K562 (cell line): ENCODE results near the gene TCF3. TPM values are rescaled to one million over a fixed set of nuclear protein-coding genes. Genes with fewer than 3 reads are reported as not detected.

Experiments
- ATF1 ChIP-seq, 2 experiments: fragments of 450-650 bp in 1 of 2; IDR thresholded peaks; 2 replicates each; pipeline ENCODE4 v1.6.1; 2016; ENCODE audit warnings: missing compliant biosample characterization in 1 of 2, missing genetic modification characterization in 1 of 2
- ATF7 ChIP-seq: fragments of 450-650 bp; IDR thresholded peaks from 2 replicates; pipeline ENCODE4 v1.7.1; 2014; ENCODE audit warnings: mild to moderate bottlenecking, moderate library complexity
- FIP1L1 ChIP-seq: fragments of 200-400 bp; formaldehyde crosslinking; IDR thresholded peaks from 2 replicates; pipeline ENCODE4 v1.6.1; 2018; ENCODE audit warnings: mild to moderate bottlenecking, low read depth, low read length; ENCODE audit not compliant: poor library complexity, severe bottlenecking
- FOSL1 ChIP-seq: fragments of 200-800 bp; sonication (Bioruptor generic); conservative IDR thresholded peaks from 2 replicates; pipeline ENCODE4 v1.6.1; 2016; ENCODE audit warnings: missing genetic modification characterization, missing compliant biosample characterization
- FOXP4 ChIP-seq: sonication (generic); formaldehyde crosslinking; IDR thresholded peaks from 2 replicates; pipeline ENCODE4 v1.8.0; 2022; ENCODE audit warnings: mild to moderate bottlenecking, missing genetic modification reagents, borderline replicate concordance
- L3MBTL2 ChIP-seq: fragments of 450-650 bp; IDR thresholded peaks from 2 replicates; pipeline ENCODE4 v1.6.1; 2016; ENCODE audit warnings: mild to moderate bottlenecking, moderate library complexity
- MTA2 ChIP-seq: fragments of 450-650 bp; IDR thresholded peaks from 2 replicates; pipeline ENCODE4 v1.6.1; 2016; ENCODE audit warnings: low read depth
- NRF1 ChIP-seq, 2 experiments: fragments of 450-650 bp; IDR thresholded peaks in 1 of 2; conservative IDR thresholded peaks in 1 of 2; 2 replicates each; pipeline ENCODE4 v1.6.1; 2014; ENCODE audit warnings: mild to moderate bottlenecking in 2 of 2
- PRPF4 ChIP-seq: fragments of 200-400 bp; formaldehyde crosslinking; IDR thresholded peaks from one replicate; pipeline ENCODE4 v1.6.1; 2017; ENCODE audit warnings: low read length, low read depth, mild to moderate bottlenecking; ENCODE audit not compliant: insufficient read depth, poor library complexity, severe bottlenecking
- RBM25 ChIP-seq: fragments of 200-400 bp; formaldehyde crosslinking; IDR thresholded peaks from 2 replicates; pipeline ENCODE4 v1.6.1; 2018; ENCODE audit warnings: low read length, low read depth, moderate library complexity; ENCODE audit not compliant: severe bottlenecking
- TBP ChIP-seq: optimal IDR thresholded peaks from 2 replicates; pipeline ENCODE3; 2011; ENCODE audit warnings: low read depth, low read length, improper control_type of control experiment
- TFAP4 ChIP-seq: sonication (generic); formaldehyde crosslinking; IDR thresholded peaks from 2 replicates; pipeline ENCODE4 v1.8.0; 2022; ENCODE audit warnings: missing genetic modification reagents, mild to moderate bottlenecking, moderate library complexity, borderline replicate concordance
- ZBTB7A ChIP-seq: IDR thresholded peaks from 2 replicates; pipeline ENCODE4 v1.6.1; 2011; ENCODE audit warnings: low read depth, mild to moderate bottlenecking, low read length, moderate library complexity, borderline replicate concordance; ENCODE audit not compliant: control insufficient read depth
- ZFX ChIP-seq: sonication (generic); formaldehyde crosslinking; IDR thresholded peaks from 2 replicates; pipeline ENCODE4 v1.8.0; 2022; ENCODE audit warnings: mild to moderate bottlenecking, missing genetic modification reagents, moderate library complexity
- ZNF184 ChIP-seq: sonication (generic); formaldehyde crosslinking; IDR thresholded peaks from 2 replicates; pipeline ENCODE4 v1.5.0; 2020; ENCODE audit warnings: missing genetic modification reagents
- ZNF592 ChIP-seq: fragments of 450-650 bp; IDR thresholded peaks from 2 replicates; pipeline ENCODE4 v1.6.1; 2017; ENCODE audit warnings: antibody characterized with exemption, mild to moderate bottlenecking
- polyA plus RNA-seq, 8 experiments: library from polyadenylated mRNA; depleted of rRNA in 4 of 8; stranded (reverse) in 5 of 8; unstranded in 3 of 8; fragments of >200 nt; fragmentation: Nextera tagmentation in 2 of 8; fragmentation: Illumina TruSeq in 1 of 8; extraction: Ambion mirVana in 2 of 8; extraction: Trizol in 1 of 8; gene quantifications; 2 replicates each; pipeline versions ENCODE4 v1.2.1 to v1.2.3, GENCODE V29; 2011 to 2014; ENCODE audit warnings: inconsistent platforms in 1 of 8, missing spikeins in 1 of 8
- total RNA-seq, 7 experiments: library from RNA; depleted of rRNA in 6 of 7; stranded (reverse); fragments of >200 nt in 6 of 7; fragmentation: Illumina TruSeq in 2 of 7; extraction: Trizol in 2 of 7; gene quantifications; 2 replicates each; pipeline versions ENCODE4 v1.2.1 to v1.2.3, GENCODE V29; 2011 to 2021; ENCODE audit warnings: low replicate concordance in 1 of 7
- TF ChIP-seq, protein P1 (sequence below), 2 experiments: IDR thresholded peaks; 2 replicates each; pipeline ENCODE4 v1.6.1; 2012; ENCODE audit warnings: improper control_type of control experiment in 2 of 2, low read depth in 2 of 2, low read length in 2 of 2, borderline replicate concordance in 1 of 2

Gene TCF3
- total and polyA plus RNA-seq, 9 of the 15 experiments (the other 6 are each of a cell fraction or from before 2014, with no cell fraction given) = 5.6 to 259 (median 84.0) TPM

DNA sequence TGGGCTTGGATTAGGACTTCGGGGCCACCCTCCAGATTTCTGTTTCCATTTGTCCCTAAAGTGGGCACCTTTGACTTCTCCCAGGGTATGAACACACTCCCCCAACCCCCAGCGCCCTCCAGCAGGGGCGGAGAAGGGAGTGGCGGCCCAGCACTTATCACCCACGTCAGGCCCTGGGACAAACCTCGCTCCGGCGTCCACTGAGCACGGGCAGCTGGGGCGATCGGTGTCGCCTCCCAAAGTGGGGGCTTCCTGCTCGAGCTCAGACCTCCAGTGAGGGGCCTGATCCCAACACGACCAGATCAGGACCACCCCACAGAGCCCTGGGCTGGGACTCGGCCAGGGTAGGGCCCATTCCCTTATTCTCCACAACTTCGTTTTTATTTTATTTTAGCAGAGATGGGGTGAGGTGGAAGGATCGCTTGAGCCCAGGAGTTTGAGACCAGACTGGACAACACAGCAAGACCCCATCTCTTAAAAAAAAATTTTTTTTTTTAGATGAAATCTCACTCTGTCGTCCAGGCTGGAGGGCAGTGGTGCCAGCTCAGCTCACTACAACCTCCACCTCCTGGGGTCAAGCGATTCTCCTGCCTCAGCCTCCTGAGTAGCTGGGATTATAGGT is 3.7 kb upstream of the TCF3 start (continued):
- TF ChIP-seq ZNF592 (peak; percentile 39; the same call in 1 of the 2 replicates), FOSL1 (tag) (no peak), FOXP4 (CRISPR knock-in tag) (no peak), ATF1 (CRISPR knock-in tag; IDR thresholded peaks at IDR 0.05) (no peak), ATF1 (tag; IDR thresholded peaks at IDR 0.05) (peak; percentile 41; the same call in 1 of the 2 replicates), L3MBTL2 (peak; percentile 47; the same call in 1 of the 2 replicates), PRPF4 (no peak), ATF7 (0 out of 2 replicates have a peak, but pooled peaks have one; percentile 21), ZFX (peak; percentile 74), RBM25 (peak; percentile 65), FIP1L1 (peak; percentile 4), ZBTB7A (peak; percentile 43; the same call in 1 of the 2 replicates), TFAP4 (peak; percentile 33; the same call in 1 of the 2 replicates), TBP (peak; percentile 11), MTA2 (no peak), NRF1 (conservative IDR thresholded peaks at IDR 0.05 in 1 of 2, IDR thresholded peaks at IDR 0.05 in 1 of 2) (0 out of 4 replicates have a peak, but pooled peaks of 1 of the 2 experiments have one; percentile 19), ZNF184 (CRISPR knock-in tag) (no peak)
- TF ChIP-seq, protein P1, sequence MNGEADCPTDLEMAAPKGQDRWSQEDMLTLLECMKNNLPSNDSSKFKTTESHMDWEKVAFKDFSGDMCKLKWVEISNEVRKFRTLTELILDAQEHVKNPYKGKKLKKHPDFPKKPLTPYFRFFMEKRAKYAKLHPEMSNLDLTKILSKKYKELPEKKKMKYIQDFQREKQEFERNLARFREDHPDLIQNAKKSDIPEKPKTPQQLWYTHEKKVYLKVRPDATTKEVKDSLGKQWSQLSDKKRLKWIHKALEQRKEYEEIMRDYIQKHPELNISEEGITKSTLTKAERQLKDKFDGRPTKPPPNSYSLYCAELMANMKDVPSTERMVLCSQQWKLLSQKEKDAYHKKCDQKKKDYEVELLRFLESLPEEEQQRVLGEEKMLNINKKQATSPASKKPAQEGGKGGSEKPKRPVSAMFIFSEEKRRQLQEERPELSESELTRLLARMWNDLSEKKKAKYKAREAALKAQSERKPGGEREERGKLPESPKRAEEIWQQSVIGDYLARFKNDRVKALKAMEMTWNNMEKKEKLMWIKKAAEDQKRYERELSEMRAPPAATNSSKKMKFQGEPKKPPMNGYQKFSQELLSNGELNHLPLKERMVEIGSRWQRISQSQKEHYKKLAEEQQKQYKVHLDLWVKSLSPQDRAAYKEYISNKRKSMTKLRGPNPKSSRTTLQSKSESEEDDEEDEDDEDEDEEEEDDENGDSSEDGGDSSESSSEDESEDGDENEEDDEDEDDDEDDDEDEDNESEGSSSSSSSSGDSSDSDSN (IDR thresholded peaks at IDR 0.05; ENCODE audit: borderline replicate concordance in 1 of 2, low read depth in 2 of 2, low read length in 2 of 2) = peak in 1 of 2 experiments; percentile 75; a peak in 1 of 4 replicates
